IPS-15b (cell line): ENCODE results near the gene NUP214.
"Not testable (repeated sequence)": the region's sequence is repeated elsewhere in the genome, so short reads cannot be mapped to it uniquely, and the experiment has no call there.

Experiments
- H3K27me3 ChIP-seq: one replicate; pipeline ENCODE4 v1.6.1; 2013; ENCODE audit warnings: low read length; ENCODE audit not compliant: control insufficient read depth, insufficient read depth
- H3K36me3 ChIP-seq: one replicate; pipeline ENCODE4 v1.6.1; 2013; ENCODE audit warnings: low read length; ENCODE audit not compliant: control insufficient read depth, insufficient read depth
- H3K4me1 ChIP-seq: one replicate; pipeline ENCODE4 v1.6.1; 2013; ENCODE audit warnings: mild to moderate bottlenecking, low read length; ENCODE audit not compliant: control insufficient read depth, insufficient read depth
- H3K4me3 ChIP-seq: one replicate; pipeline ENCODE4 v1.5.1; 2013; ENCODE audit warnings: low read depth, low read length
- H3K9ac ChIP-seq: one replicate; pipeline ENCODE4 v1.6.1; 2013; ENCODE audit warnings: low read depth, mild to moderate bottlenecking, low read length
- H3K9me3 ChIP-seq: one replicate; pipeline ENCODE4 v1.6.1; 2013; ENCODE audit warnings: mild to moderate bottlenecking, low read length; ENCODE audit not compliant: control insufficient read depth, insufficient read depth

NUP214 gene

DNA sequence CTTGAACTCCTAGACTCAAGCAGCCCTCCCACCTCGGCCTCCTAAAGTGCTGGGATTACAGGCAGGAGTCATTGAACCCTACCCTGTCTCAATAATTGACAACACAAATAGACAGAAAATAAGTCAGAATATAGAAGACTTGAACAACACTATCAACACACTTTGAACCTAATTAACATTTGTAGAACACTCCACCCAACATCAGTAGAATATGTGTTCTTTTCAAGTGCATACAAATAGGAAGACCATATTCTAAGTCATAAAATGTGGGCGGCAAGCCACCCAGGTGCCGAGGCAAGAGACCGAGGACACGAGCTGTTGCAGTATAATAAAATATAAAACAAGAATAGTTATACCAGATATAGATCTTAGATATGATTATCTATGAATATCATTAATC is 118.9 kb downstream of the NUP214 start:
- not testable (repeated sequence) for H3K9me3 ChIP-seq, H3K36me3 ChIP-seq, H3K4me3 ChIP-seq, H3K4me1 ChIP-seq, H3K27me3 ChIP-seq, H3K9ac ChIP-seq

- Histone ChIP-seq H3K4me3 (no peak overlapping the region), H3K36me3 (no peaks in the 10 kb centered on the region), H3K9me3 (no peaks in the 10 kb centered on the region), H3K27me3 (no peaks in the 10 kb centered on the region), H3K9ac (no peak overlapping the region), H3K4me1 (no peaks in the 10 kb centered on the region)
These were observed 121.2 kb downstream of the NUP214 start for GRCh38 chr9:131246618-131247017.

- Histone ChIP-seq H3K9ac (no peak overlapping the region), H3K27me3 (no peaks in the 10 kb centered on the region), H3K4me1 (no peaks in the 10 kb centered on the region), H3K36me3 (no peaks in the 10 kb centered on the region), H3K9me3 (no peaks in the 10 kb centered on the region), H3K4me3 (no peak overlapping the region)
These were observed 126.7 kb downstream of the NUP214 start for GRCh38 chr9:131252120-131252519.

DNA sequence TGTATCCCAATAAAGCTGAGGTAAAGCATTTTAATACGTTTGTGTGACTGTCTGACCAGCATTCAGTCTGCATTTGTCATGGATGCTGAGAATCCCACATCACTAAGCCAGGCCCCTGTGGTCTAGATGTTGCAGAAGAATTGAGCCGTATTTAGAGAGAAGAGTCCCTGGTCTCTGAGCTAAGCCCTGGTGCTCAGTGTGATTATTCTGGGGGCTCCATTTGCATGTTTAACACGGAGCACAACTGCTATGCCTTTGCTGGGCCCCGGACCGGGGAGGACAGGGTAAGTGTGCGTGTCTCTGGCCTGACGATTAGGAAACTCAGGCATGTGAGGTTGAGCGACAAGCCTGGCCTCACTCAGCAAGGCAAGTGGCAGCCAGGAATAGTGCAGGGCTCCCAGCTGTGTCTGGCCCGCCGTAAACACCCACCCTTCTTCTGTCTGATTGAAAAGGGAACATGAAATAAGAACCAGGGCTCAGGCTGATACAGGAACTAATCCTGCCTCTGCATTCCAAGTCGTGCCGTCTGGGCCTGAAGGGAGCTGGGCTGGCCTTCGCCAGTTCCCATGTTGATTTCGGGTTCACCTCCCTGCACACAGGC is 128.6 kb downstream of the NUP214 start:
- no peaks in the 10 kb centered on the region for H3K9me3 ChIP-seq
- no peaks in the 10 kb centered on the region for H3K27me3 ChIP-seq
- no peak overlapping the region for H3K4me3 ChIP-seq
- no peaks in the 10 kb centered on the region for H3K4me1 ChIP-seq
- no peak overlapping the region for H3K9ac ChIP-seq
- no peaks in the 10 kb centered on the region for H3K36me3 ChIP-seq

- Histone ChIP-seq H3K4me3 (no peak overlapping the region), H3K9ac (no peak overlapping the region), H3K36me3 (no peaks in the 10 kb centered on the region), H3K4me1 (no peaks in the 10 kb centered on the region), H3K9me3 (no peaks in the 10 kb centered on the region), H3K27me3 (no peaks in the 10 kb centered on the region)
These were observed 129.2 kb downstream of the NUP214 start for GRCh38 chr9:131254626-131255025.

DNA sequence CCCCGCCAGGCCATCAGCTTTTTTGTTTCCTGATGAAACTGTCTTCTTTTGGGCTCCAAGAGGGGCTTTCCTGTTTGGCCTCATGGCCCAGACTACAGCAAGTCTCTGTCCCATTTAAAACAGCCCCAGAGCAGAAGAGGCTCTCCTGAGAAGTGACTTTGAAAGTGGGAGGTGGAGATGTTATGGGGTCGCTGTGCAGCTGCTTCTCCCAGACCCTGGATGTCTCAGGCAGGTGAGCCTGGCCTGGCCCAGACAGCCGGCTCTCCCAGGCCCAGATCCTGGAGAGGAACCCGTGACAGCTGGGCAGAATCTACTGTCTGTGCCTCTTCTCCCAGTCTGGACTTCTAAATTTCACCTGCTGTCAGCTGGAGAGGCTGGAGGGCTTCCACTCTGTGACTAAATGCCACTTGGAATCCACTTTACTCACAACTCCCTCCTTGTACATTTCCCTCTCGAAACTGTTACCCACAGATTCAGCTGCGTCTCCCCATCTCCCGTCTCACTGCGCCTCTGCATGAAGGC is 130.4 kb downstream of the NUP214 start:
- Histone ChIP-seq H3K27me3 (no peaks in the 10 kb centered on the region), H3K4me3 (no peak overlapping the region), H3K4me1 (no peaks in the 10 kb centered on the region), H3K9me3 (no peaks in the 10 kb centered on the region), H3K36me3 (peaks cover 2% of the 10 kb centered on the region), H3K9ac (no peak overlapping the region)

DNA sequence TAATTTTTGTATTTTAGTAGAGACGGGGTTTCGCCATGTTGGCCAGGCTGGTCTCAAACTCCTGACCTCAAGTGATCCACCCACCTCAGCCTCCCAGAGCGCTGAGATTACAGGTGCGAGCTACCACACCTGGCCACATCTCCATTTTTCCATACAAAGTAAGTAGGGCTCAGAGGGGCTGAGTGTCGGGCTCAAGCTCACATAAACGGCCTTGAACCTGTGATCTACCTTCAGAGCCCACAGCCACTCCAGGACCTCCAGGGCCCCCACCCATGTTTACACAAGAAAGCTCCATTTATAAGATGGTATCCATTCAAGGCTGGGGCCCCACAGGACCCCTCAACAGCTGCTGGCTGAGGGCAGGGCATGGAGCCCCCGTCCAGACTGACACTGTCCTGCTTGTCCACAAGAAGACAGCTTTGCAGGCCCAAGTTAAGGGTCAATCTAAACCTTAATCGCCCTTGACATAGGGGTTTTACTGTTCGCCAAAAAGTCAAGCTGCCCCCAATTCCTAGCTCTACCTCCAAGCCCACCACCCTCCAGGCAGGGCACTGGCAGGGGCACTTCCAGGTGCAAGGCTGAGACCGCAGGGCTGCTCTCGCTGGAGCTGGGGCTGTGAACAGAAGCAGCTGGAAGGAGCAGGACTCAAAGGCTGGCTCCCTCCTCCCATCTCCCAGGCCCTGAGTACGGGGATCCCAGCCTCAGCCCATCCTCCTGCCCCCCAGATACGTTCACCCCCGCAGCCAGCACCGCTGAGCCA is 132.1 kb downstream of the NUP214 start:
- no peaks in the 10 kb centered on the region for H3K4me1 ChIP-seq
- H3K9me3 ChIP-seq, result no peaks in the 10 kb centered on the region
- no peaks in the 10 kb centered on the region for H3K27me3 ChIP-seq
- peaks cover 10% of the 10 kb centered on the region for H3K36me3 ChIP-seq
- no peak overlapping the region for H3K9ac ChIP-seq
- H3K4me3 ChIP-seq, result no peak overlapping the region

- Histone ChIP-seq H3K36me3 (peaks cover 10% of the 10 kb centered on the region), H3K4me1 (no peaks in the 10 kb centered on the region), H3K27me3 (no peaks in the 10 kb centered on the region), H3K9me3 (no peaks in the 10 kb centered on the region), H3K9ac (no peak overlapping the region), H3K4me3 (no peak overlapping the region)
These were observed 132.8 kb downstream of the NUP214 start for GRCh38 chr9:131258186-131258585.

DNA sequence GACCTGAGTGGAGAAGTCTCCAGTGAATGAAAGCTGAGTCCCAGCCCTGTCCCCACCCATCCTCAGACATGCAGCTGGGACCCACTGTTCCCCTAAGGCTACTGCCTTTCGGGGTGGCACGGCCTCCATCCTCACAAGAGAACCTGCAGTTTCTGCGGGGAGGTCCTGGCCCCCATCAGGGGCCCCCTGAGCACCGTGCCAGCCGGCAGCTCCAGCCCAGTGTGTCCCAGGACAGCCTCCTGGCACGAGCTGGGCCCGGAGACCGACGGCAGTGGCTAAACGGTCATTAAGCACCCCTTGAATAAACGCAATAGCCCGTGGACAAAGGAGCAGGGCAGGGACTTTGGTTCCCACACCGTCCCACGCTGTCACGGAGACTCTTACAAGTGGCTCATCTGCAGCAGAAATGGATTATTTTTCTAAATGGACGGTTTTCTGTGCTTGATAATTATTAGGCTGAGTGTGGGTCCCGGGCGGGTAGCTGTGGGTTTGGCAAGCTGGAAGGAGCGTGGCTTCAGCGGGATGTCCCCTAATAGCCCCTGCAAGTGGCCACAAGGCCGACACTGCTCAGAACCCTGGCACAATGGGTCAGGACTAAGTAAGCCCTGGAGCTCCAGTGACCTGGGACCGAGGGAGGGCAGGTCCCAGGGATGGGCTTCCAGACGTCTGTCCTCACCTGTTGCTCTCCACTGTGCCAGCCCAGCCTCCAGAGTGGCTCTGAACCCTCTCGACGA is 133.5 kb downstream of the NUP214 start:
- Histone ChIP-seq H3K4me1 (no peaks in the 10 kb centered on the region), H3K9me3 (no peaks in the 10 kb centered on the region), H3K9ac (no peak overlapping the region), H3K27me3 (no peaks in the 10 kb centered on the region), H3K36me3 (peaks cover 10% of the 10 kb centered on the region), H3K4me3 (no peak overlapping the region)

- Histone ChIP-seq H3K4me1 (no peaks in the 10 kb centered on the region), H3K4me3 (no peak overlapping the region)
These were observed 134.1 kb downstream of the NUP214 start for GRCh38 chr9:131259432-131259898.

GRCh38 chr9:131259916-131260597 is 134.7 kb downstream of the NUP214 start:
- no peaks in the 10 kb centered on the region for H3K27me3 ChIP-seq
- H3K4me1 ChIP-seq, result no peaks in the 10 kb centered on the region
- no peaks in the 10 kb centered on the region for H3K9me3 ChIP-seq
- H3K9ac ChIP-seq, result no peak overlapping the region
- H3K4me3 ChIP-seq, result no peak overlapping the region
- peaks cover 10% of the 10 kb centered on the region for H3K36me3 ChIP-seq

More at GRCh38 chr9:131259432-131259898, 134.1 kb downstream of the NUP214 start:
- H3K9ac ChIP-seq, result no peak overlapping the region
- H3K27me3 ChIP-seq, result no peaks in the 10 kb centered on the region
- H3K36me3 ChIP-seq, result peaks cover 10% of the 10 kb centered on the region
- H3K9me3 ChIP-seq, result no peaks in the 10 kb centered on the region
